SK-N-SH (cell line): ENCODE data around the gene CIITA. TPM values are rescaled to one million over a fixed set of nuclear protein-coding genes. Genes with fewer than 3 reads are reported as not detected.

ENCODE experiments used
- CTCF ChIA-PET: fragments of 300-600, 350-600 bp; formaldehyde crosslinking; extraction: SDS; loops from one replicate; lab custom pipeline; 2021; lab: Yijun Ruan, JAX
- POLR2A ChIA-PET: fragments of 350-600 bp; sonication (Branson Sonifier 250); formaldehyde crosslinking; extraction: SDS; loops from one replicate; lab custom pipeline; 2020; ENCODE audit warnings: antibody characterized with exemption, inconsistent platforms; lab: Yijun Ruan, JAX
- DNase-seq: peaks from one replicate; pipeline ENCODE4 v3.0.0; 2012
- H2AFZ ChIP-seq: fragments of 200-600 bp; sonication (generic); 2 replicates; pipeline ENCODE4 v1.8.1; 2016; ENCODE audit warnings: antibody characterized with exemption, mild to moderate bottlenecking, low read depth
- H3F3A ChIP-seq: fragments of 200-600 bp; sonication (generic); replicated peaks from 2 replicates; pipeline ENCODE3; 2016; ENCODE audit warnings: antibody characterized with exemption, mild to moderate bottlenecking; ENCODE audit not compliant: insufficient read depth
- H3K27ac ChIP-seq, 2 experiments: fragments of 200-500 bp in 1 of 2; fragments of 200-600 bp in 1 of 2; sonication (Bioruptor generic) in 1 of 2; sonication (generic), shearing (Covaris generic) in 1 of 2; 2 replicates each; pipeline versions ENCODE4 v1.5.1 to v1.6.1; 2014 to 2016; ENCODE audit warnings: low read depth in 2 of 2, inconsistent platforms in 1 of 2, low read length in 1 of 2, mild to moderate bottlenecking in 1 of 2, mixed read lengths in 1 of 2
- H3K27me3 ChIP-seq: fragments of 200-600 bp; sonication (generic), shearing (Covaris generic); 2 replicates; pipeline ENCODE4 v1.6.1; 2016; ENCODE audit warnings: mixed run types; ENCODE audit not compliant: insufficient read depth
- H3K36me3 ChIP-seq, 2 experiments: fragments of 200-500 bp in 1 of 2; fragments of 200-600 bp in 1 of 2; sonication (Bioruptor generic) in 1 of 2; sonication (generic) in 1 of 2; replicated peaks in 1 of 2; 2 replicates each; pipeline versions ENCODE3 to v1.5.1; 2014 to 2016; ENCODE audit warnings: low read length in 1 of 2, mild to moderate bottlenecking in 1 of 2; ENCODE audit not compliant: insufficient read depth in 2 of 2, control insufficient read depth in 1 of 2
- H3K4me1 ChIP-seq, 2 experiments: fragments of 200-500 bp in 1 of 2; fragments of 200-600 bp in 1 of 2; sonication (Bioruptor generic) in 1 of 2; sonication (generic), shearing (Covaris generic) in 1 of 2; 2 replicates each; pipeline versions ENCODE4 v1.5.1 to v1.6.1; 2014 to 2016; ENCODE audit warnings: low read depth in 1 of 2, low read length in 1 of 2, mixed run types in 1 of 2; ENCODE audit not compliant: insufficient read depth in 2 of 2, control insufficient read depth in 1 of 2
- H3K4me2 ChIP-seq: fragments of 200-600 bp; sonication (generic), shearing (Covaris generic); 2 replicates; pipeline ENCODE4 v1.6.1; 2017; ENCODE audit warnings: mixed run types
- H3K4me3 ChIP-seq, 2 experiments: fragments of 200-500 bp in 1 of 2; fragments of 200-600 bp in 1 of 2; sonication (Bioruptor generic) in 1 of 2; sonication (generic), shearing (Covaris generic) in 1 of 2; 2 replicates each; pipeline versions ENCODE4 v1.5.1 to v1.8.1; 2014 to 2016; ENCODE audit warnings: low read depth in 2 of 2, inconsistent platforms in 1 of 2, low read length in 1 of 2, mild to moderate bottlenecking in 1 of 2, mixed read lengths in 1 of 2, moderate library complexity in 1 of 2
- H3K79me2 ChIP-seq: fragments of 200-600 bp; sonication (generic); 2 replicates; pipeline ENCODE4 v1.8.1; 2017; ENCODE audit warnings: mild to moderate bottlenecking; ENCODE audit not compliant: insufficient read depth
- H3K9ac ChIP-seq: fragments of 200-600 bp; sonication (generic); 2 replicates; pipeline ENCODE4 v1.6.1; 2017; ENCODE audit warnings: mixed run types
- H3K9me2 ChIP-seq: fragments of 200-600 bp; sonication (generic); 2 replicates; pipeline ENCODE4 v1.6.1; 2017; ENCODE audit warnings: mixed run types
- H3K9me3 ChIP-seq: fragments of 200-600 bp; sonication (generic); 2 replicates; pipeline ENCODE4 v1.6.1; 2017; ENCODE audit warnings: mixed run types, mild to moderate bottlenecking, moderate library complexity
- H4K20me1 ChIP-seq: fragments of 200-600 bp; sonication (generic); 2 replicates; pipeline ENCODE4 v1.6.1; 2017; ENCODE audit warnings: mild to moderate bottlenecking, mixed run types; ENCODE audit not compliant: insufficient read depth
- EZH2phosphoT487 ChIP-seq: fragments of 200-600 bp; sonication (generic); IDR thresholded peaks from 2 replicates; pipeline ENCODE4 v1.6.1; 2017; ENCODE audit warnings: low read depth, mixed run types, mild to moderate bottlenecking, antibody characterized with exemption, moderate library complexity, borderline replicate concordance
- FOSL2 ChIP-seq: IDR thresholded peaks from 2 replicates; pipeline ENCODE4 v1.4.0; 2012; ENCODE audit warnings: low read depth, mild to moderate bottlenecking, moderate library complexity, borderline replicate concordance
- FOXJ3 ChIP-seq: sonication (generic); formaldehyde crosslinking; IDR thresholded peaks from 2 replicates; pipeline ENCODE4 v1.5.1; 2020; ENCODE audit warnings: mild to moderate bottlenecking, missing genetic modification reagents
- IRF3 ChIP-seq: fragments of 150-350 bp; IDR thresholded peaks from 2 replicates; pipeline ENCODE4 v1.6.1; 2016; ENCODE audit warnings: mild to moderate bottlenecking, low read depth, low read length
- JUND ChIP-seq: IDR thresholded peaks from 2 replicates; pipeline ENCODE4 v1.4.0; 2012
- MEF2A ChIP-seq: IDR thresholded peaks from 2 replicates; pipeline ENCODE4 v1.4.0; 2012; ENCODE audit warnings: low read depth, borderline replicate concordance
- MXI1 ChIP-seq: IDR thresholded peaks from 2 replicates; pipeline ENCODE4 v1.6.1; 2012; ENCODE audit warnings: mild to moderate bottlenecking, low read depth, low read length, improper control_type of control experiment
- NRF1 ChIP-seq: IDR thresholded peaks from 2 replicates; pipeline ENCODE4 v1.6.1; 2012; ENCODE audit warnings: low read depth, mild to moderate bottlenecking, low read length
- PBX3 ChIP-seq: IDR thresholded peaks from 2 replicates; pipeline ENCODE4; 2012
- POLR2AphosphoS5 ChIP-seq: IDR thresholded peaks from 2 replicates; pipeline ENCODE4 v1.6.1; 2012; ENCODE audit warnings: low read depth, low read length
- RAD21 ChIP-seq: IDR thresholded peaks from 2 replicates; pipeline ENCODE4 v1.6.1; 2012; ENCODE audit warnings: mild to moderate bottlenecking, low read length
- RCOR1 ChIP-seq: fragments of 150-350 bp; IDR thresholded peaks from 2 replicates; pipeline ENCODE4 v1.6.1; 2017; ENCODE audit warnings: antibody characterized with exemption, low read length
- RFX5 ChIP-seq: IDR thresholded peaks from 2 replicates; pipeline ENCODE4 v1.6.1; 2012; ENCODE audit warnings: mild to moderate bottlenecking, improper control_type of control experiment, low read length
- RXRA ChIP-seq: IDR thresholded peaks from 2 replicates; pipeline ENCODE4 v1.4.0; 2012; ENCODE audit warnings: low read depth, mild to moderate bottlenecking, borderline replicate concordance
- SIN3A ChIP-seq: IDR thresholded peaks from 2 replicates; pipeline ENCODE4 v1.6.1; 2012; ENCODE audit warnings: low read depth, mild to moderate bottlenecking, low read length, moderate library complexity, borderline replicate concordance
- TCF12 ChIP-seq: IDR thresholded peaks from 2 replicates; pipeline ENCODE4 v1.4.0; 2012
- WGBS: methylation state at CpG from one replicate; pipeline ENCODE4 v1.1.6; 2017; ENCODE audit warnings: low lambda C conversion rate; 5-methylcytosine and 5-hydroxymethylcytosine counted together
- polyA plus RNA-seq, 3 experiments: library from polyadenylated mRNA; depleted of rRNA; stranded (reverse); fragments of >200 nt; gene quantifications; 2 replicates each; pipeline ENCODE4 v1.2.3, GENCODE V29; 2012

CIITA gene
- polyA plus RNA-seq, 1 of the 3 experiments (the other 2 are of a cell fraction): 0.23 TPM

GRCh38 chr16:10862438-10862837, 14.6 kb upstream of the CIITA start (continued):
- TF ChIP-seq EZH2phosphoT487 (no peak), NRF1 (no peak), MXI1 (no peak), RFX5 (no peak), FOSL2 (peak; percentile 73), IRF3 (no peak), RXRA (no peak), TCF12 (peak; percentile 73), MEF2A (0 out of 2 replicates have a peak, but pooled peaks have one; percentile 19)

- no peaks in the 10 kb centered on the region for H3K36me3 ChIP-seq
- H3K4me3 ChIP-seq: no peak overlapping the region
- H3K27me3 ChIP-seq: no peaks in the 10 kb centered on the region
- H3K9me2 ChIP-seq: no peaks in the 10 kb centered on the region
- no peak overlapping the region for H3K27ac ChIP-seq
- no peak overlapping the region for H3K9ac ChIP-seq
- no peak overlapping the region for H2AFZ ChIP-seq
- no peaks in the 10 kb centered on the region for H4K20me1 ChIP-seq
- TF ChIP-seq POLR2AphosphoS5 (no peak), RXRA (no peak), NRF1 (no peak), FOXJ3 (CRISPR knock-in tag) (no peak), TCF12 (no peak)
- peaks cover 0 to 19% of the 10 kb centered on the region in 2 experiments; a peak in 2 of 4 replicates for H3K4me1 ChIP-seq
- no peak for DNase-seq
- peaks cover 10% of the 10 kb centered on the region for H3F3A ChIP-seq
- CTCF ChIA-PET: no interaction called here
- no peak overlapping the region for H3K4me2 ChIP-seq
- no peaks in the 10 kb centered on the region for H3K79me2 ChIP-seq
- H3K9me3 ChIP-seq: no peaks in the 10 kb centered on the region
- POLR2A ChIA-PET: no interaction called here
- 70% methylated on average over 9 of the region's 13 CpGs for WGBS
Measured at GRCh38 chr16:10865991-10866966, 10.7 kb upstream of the CIITA start.

- no peaks in the 10 kb centered on the region for H3K27me3 ChIP-seq
- TF ChIP-seq RCOR1 (no peak), PBX3 (no peak), SIN3A (no peak), JUND (no peak), FOSL2 (no peak), RAD21 (no peak)
- TF ChIP-seq, all 33 proteins: peak for 0
- Histone ChIP-seq H3K9ac (no peak overlapping the region), H4K20me1 (no peaks in the 10 kb centered on the region), H3K4me2 (no peak overlapping the region), H3F3A (peaks cover 7% of the 10 kb centered on the region), H3K4me3 (no peak overlapping the region), H3K9me3 (no peaks in the 10 kb centered on the region), H2AFZ (no peak overlapping the region), H3K9me2 (no peaks in the 10 kb centered on the region), H3K27ac (no peak overlapping the region), H3K4me1 (peaks cover 0 to 21% of the 10 kb centered on the region in 2 experiments; a peak in 2 of 4 replicates), H3K36me3 (no peaks in the 10 kb centered on the region), H3K79me2 (no peaks in the 10 kb centered on the region)
- DNase-seq: no peak
- WGBS: 86% methylated on average over 6 of the region's 6 CpGs
- POLR2A ChIA-PET: no interaction called here
- CTCF ChIA-PET: no interaction called here
Measured at GRCh38 chr16:10867199-10867598, 9.8 kb upstream of the CIITA start.
